GM18502 (cell line): ENCODE measurements around the gene KRT20.
"Not testable (repeated sequence)": the region's sequence is repeated elsewhere in the genome, so short reads cannot be mapped to it uniquely, and the experiment has no call there.

Experiments used
- ATAC-seq: cut with Tn5 transposase; IDR thresholded peaks from one replicate; pipeline ENCODE4 v1.9.1; 2021; ENCODE audit warnings: mild to moderate bottlenecking; ENCODE audit not compliant: unreplicated experiment, poor library complexity

The KRT20 gene

DNA sequence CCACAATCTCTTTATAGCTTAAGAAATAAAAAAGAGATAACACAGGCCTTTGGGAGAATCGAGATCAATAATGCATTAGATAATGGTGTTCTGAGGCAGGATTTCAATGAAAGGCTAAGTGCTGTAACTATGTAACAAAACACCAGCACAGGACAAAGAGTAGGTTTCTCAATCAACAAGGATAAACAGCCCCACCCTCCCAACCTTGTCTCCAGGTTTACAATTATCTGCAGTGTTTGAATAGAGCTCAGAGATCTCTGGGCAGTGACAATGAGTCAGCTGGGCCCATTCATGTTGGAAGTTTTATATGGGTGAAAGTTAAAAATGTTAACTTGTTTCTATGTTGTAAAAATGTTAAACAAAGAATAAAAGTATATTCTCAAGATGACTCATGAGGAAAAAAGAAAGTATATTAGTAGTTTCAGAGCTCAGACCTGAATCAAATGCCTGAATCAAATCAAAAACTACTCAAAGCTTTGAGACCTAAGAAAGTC lies 17.0 kb upstream of the KRT20 start:
- no peak for ATAC-seq

DNA sequence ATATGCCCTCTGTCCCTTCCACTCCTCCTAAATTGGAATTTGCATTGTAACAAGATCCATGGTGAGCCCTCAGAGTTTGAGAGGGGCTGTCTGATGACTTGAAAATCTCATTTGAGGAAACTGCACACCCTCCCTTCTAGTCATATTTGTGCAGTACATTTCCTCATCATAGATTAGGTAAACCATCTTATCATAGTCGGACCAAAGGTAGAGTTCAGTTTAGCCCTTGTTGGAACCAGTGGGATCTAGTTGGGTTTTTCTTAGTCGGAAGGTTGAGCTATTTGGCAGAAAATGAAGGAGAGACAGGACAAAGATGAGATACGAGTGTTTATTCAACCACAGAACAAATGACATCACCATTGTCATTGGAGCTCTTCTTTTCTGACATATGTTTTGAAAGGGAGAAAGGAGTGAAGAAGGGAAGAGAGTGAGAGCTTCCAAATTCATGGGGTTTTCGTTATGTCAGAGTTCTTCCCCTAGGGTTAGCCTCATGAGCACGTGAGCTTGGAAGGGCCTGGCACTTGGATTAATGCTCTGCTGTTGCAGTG lies 15.8 kb upstream of the KRT20 start:
- ATAC-seq = no peak

DNA sequence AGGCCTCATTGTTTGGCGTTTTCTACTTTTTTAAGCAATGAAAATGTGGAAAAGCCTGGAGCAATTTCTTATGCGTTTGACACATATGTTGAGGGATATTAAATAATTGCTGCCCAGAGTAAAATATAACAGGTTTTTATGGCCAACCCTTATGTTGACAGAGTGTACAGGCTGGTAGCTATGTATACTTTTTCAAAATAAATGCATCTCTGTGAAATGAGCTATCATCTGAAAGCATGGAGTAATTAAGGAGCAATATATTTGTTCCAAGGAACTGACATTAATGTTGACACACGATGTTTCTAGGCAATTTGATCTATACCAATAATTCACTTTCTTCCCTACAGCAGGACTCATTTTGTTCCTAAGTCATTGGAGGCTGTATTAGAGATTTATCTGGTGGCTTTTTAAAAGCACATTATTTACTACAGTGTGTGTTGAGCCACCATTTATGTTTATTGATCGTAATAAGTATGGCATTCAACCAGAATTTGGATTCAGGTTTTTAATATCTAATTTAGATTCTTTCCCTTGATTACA lies 11.9 kb upstream of the KRT20 start:
- ATAC-seq = no peak

DNA sequence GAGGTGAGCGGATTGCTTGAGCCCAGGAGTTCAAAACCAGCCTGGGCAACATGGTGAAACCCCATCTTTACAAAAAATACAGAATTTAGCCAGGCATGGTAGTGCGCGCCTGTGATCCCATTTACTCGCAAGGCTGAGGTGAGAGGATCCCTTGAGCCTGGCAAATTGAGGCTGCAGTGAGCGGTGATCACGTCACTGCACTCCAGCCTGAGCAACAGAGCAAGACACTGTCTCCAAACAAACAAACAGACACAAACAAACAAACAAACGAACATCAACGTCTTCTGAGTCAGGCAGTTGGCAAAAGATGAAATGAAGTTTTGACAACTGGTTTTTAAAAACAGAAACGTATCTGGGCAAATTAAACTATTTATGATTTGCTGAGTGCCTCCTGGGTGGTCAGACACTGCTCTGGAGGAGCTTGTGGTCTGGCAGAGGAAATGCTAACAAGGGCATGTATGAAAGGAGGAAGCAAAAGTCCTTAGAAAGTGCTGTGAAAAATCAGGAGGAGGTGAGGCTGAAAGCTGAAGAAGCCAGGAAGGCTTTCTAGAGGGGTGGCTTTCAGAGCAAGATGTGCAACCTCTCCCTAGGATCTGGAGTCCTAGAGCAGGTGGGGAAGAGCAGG lies 10.2 kb upstream of the KRT20 start:
- ATAC-seq = no peak

DNA sequence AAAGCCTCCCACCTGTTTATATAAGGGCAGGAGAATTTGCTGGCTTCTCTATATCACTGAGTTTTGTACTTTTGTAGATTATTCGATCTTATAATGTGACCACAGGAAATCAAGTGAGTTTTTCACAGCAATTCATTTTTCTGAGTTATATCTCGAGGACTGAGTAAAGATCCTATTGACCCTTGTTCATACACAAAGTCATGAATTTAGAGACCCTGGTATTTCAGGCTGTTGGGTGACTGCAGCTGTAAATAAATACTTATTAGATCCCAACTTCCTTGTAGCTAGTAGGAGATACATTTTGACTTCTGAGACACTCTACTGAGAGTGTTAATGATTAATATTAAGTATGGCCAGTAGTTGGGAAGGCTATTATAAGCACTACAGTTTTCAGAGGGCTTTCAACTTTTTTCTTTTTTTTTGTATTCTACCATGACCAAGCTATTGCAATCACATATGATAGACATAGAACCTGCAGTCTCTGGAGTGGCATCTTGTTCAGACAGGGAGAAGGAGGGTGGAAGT lies 3.2 kb upstream of the KRT20 start:
- no peak for ATAC-seq

DNA sequence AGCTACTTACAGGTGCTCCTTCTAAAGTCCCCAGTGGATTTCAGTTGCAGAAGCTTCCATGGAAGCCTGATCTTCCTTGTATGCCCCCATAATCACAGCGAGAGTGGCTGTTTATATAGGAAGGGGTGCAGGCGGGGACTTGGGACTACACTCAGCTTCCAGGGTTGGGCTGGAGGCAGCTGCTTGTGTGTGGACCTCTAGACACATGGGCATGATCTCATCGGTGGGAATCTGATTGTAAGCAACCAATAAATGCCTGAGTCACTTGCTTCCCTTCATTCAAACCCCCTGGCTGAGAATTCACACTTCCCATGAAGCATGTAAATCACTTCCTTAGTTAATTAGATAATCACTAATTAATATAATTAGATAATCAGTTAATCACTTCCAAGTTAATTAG lies 1.0 kb upstream of the KRT20 start:
- ATAC-seq = no peak

DNA sequence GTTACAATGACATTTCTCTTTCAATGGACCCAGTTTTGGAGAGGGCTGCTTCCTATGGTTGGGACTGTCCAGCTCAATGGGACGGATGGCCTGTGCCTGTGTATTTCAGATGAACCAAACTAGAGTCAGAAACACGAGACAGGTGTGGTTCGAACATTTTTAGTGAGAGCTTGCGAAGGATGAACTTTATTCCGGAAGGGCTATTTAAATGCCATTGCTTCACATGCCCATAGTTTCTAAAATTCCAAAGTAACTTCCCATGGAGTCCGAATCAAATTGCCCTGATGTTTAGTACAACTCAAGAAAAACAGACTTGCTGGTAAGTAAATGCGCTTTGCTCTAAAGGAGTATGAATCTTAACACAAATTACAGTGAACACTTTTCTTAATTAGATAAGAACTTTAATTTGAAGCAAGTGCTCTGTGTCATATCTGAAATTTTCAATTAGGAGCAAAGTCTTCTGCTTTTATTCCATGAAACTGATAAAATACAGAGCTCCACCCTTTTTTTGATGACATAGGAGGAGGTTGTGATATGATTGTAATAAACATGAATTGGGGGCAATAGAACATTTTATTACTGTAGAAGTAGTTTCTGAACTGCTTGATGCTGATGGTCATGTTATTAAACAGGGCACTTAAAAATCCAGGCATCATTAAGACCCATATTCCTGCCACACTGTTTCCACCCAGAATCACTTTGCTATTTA lies 1.3 kb downstream of the KRT20 start:
- ATAC-seq = no peak

DNA sequence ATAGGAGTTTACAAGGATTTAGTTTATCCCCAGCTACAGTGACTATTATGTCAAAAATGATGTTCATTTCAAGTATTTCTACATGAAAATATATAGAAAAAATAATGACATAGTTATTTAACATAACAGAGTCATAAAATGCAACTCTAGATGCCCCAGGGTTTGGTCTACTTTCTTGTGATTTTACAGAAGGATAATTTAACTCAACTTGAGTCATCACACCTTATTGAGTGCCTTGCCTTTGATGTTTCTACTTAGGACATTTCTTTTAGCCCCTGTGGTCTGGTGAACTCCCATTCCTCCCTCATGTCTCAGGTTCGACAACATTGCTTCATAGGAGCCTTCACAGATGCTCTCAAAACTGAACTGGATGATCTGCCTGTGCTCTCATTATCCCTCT lies 2.0 kb downstream of the KRT20 start:
- no peak for ATAC-seq

DNA sequence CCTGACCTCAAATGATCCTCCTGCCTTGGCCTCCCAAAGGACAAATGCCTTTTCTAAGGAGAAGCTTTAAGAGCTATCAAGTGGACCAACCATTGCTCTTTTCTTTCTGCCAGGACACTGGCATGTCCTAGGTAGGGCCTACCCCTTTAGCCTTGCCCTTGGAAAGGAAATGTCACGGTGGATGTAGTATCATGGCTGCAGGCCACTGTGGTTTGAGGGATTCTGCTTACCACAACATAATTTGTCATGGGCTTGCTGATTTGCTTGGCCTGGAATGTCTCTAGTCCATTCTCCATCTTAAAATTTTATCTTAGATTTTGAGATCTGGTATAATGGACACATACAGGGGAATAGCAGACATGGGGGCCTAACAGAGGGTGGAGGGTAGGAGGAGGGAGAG lies 6.0 kb downstream of the KRT20 start:
- ATAC-seq = no peak

DNA sequence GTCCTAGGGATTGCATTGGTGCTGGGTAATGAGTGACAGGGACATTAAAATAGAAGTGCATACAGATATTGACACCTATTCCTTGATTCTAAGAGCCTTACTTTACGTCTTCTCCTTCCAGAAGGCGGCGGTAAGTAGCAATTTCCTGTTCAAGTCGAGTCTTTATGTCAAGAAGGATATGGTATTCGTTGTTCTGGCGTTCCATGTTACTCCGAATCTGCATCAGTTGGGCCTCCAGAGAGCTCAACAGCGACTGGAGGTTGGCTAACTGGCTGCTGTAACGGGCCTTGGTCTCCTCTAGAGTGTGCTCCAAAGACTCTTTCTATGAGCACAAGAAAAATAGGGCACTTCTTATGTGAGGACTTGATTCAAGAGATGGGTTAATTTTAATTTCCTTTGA lies 7.0 kb downstream of the KRT20 start:
- no peak for ATAC-seq

DNA sequence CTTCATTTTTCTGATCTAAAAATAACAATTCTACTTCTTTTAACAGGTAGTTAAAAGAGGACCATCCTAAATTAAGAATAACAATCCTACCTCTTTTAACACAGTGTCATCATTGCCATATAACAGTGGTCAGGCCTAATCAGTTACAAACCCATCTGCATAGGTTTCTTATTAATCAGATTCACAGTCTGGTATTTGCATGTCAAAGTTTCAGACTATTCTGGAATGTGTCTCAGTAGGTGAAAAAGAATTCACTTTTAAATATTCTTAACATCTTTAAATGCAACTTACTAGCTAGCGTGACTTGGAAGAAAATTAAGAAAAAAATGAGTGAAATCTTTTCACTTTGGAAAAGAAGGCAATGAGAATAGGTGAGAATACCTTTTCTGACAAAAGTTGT lies 11.2 kb downstream of the KRT20 start:
- ATAC-seq = no peak

DNA sequence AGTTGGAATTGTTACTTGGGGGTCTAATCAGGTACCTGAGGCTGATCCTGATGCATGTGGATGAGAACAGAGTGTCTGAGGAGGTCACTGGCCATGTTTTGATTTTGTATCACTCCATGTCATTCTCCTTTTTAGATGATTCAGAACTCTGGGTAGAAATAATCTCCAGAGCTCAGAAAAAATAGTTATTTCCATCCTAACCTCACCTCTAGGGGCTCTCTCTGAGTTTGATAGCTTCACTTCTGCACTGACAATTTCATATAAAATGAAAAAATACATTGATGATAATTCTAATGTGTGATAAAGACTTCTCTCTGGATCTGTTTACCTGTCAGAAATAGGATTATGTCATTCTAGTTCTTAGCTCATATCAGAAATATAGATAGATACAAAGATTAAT lies 11.8 kb downstream of the KRT20 start:
- no peak for ATAC-seq

DNA sequence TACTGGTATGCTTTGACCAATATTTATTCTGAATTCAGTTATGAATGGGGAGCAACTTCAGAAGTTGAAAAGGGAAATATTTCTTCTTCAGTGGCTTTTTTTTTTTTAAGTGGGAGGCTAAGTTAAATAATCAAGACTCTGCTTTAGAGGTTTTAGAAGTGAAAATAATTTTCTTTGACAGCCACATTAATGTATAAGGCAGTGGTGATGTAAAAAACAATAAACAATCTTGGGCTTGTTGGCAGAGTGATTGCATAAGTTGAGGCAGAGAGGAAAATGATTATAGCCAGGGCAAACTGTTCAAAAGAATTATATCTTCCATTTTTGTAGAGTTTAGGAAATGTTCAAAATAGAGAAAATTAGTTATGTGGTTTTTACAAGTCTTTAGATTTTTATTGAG lies 12.6 kb downstream of the KRT20 start:
- no peak for ATAC-seq

DNA sequence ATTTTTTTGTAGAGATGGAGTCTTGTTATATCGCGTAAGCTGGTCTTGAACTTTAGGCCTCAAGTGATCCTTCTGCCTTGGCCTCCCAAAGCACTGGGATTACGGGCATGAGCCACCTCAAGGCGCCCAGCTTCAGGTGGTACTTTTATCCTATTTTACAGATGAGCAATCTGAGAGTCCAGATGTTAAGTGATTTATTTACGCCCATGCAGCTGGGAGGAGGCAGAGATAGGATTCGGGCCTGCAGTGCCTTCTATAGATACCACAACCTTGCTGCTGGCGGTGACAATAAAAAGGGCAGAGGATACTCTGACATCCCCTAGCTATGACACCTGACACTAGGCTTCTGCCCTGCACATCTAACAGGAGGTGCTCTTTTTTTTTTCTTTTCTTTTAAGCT lies 13.7 kb downstream of the KRT20 start:
- ATAC-seq = no peak

DNA sequence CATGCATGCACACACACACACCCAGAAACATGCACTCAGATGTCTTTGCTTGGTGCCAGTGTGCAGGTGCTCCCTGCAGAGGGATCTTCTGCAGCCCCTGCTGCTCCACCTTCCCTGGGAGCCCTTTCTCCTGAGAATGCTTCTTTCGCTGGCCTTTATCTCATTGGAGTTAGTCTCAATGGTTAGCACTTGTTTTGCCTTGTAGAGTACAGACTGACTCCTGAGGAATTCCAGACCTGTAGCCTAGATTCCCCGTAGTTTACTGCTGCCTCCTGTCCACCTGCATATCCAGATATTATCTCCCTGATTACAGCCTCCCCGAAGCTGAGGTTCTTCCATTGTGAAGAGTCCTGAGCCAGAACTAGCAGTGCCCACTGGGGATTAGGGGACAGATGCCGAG lies 14.9 kb downstream of the KRT20 start:
- ATAC-seq = no peak

DNA sequence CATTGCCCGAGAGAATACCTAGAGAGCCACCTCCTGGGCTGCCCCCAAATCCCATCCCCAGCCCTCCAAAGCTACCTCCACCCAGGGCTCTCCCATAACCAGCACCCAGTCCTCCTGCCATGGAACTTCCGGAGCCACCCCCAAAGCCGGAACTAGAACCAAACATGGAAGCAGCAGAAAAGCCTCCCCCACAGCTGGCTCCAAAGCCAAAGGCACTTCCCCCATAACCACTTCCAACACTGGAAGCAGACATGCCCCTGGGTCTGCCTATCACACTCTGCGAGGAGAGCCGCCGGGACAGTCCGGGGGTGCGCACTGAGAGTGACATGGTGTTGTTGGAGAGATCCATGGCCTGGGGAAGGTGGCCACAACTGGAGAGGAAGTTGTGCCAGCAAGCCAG lies 18.2 kb downstream of the KRT20 start, which contains the start of gene KRT12:
Gene KRT12 (minus strand): TSS at position 386 of the 400 bp plus-strand sequence. CDS start 37 bp downstream, at position 349.
- ATAC-seq = no peak

DNA sequence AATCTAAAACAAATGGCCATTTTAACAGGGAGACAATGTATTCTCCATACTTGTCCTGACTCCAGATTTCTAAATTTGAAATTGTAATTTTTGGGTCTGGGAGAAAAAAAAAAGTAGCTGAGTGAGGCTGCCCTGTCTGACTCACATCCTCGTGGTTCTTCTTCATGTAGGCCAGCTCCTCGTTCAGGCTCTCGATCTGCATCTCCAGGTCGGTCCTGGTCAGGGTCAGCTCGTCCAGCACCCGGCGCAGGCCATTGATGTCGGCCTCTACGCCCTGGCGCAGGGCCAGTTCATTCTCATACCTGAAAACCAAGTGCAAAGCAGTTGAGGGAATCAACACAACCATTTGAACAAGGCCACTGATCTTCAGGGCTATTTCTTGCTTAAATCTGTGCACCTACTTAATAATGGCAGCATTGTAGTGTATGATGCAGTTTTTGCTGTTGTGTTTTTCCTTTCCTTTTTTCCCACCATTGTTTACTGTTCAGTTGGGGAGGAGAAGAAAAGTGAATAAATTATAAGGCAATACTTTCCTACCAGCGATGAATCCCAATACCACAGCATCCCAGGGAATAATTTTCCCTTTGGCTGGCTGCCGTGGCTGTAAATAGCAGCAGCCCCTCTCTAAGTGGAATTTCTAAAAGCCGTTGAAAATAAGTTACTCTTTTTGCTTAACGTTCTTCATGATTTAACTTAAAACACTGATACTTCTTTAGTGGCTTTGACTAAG lies 20.2 kb downstream of the KRT20 start:
- no peak for ATAC-seq

DNA sequence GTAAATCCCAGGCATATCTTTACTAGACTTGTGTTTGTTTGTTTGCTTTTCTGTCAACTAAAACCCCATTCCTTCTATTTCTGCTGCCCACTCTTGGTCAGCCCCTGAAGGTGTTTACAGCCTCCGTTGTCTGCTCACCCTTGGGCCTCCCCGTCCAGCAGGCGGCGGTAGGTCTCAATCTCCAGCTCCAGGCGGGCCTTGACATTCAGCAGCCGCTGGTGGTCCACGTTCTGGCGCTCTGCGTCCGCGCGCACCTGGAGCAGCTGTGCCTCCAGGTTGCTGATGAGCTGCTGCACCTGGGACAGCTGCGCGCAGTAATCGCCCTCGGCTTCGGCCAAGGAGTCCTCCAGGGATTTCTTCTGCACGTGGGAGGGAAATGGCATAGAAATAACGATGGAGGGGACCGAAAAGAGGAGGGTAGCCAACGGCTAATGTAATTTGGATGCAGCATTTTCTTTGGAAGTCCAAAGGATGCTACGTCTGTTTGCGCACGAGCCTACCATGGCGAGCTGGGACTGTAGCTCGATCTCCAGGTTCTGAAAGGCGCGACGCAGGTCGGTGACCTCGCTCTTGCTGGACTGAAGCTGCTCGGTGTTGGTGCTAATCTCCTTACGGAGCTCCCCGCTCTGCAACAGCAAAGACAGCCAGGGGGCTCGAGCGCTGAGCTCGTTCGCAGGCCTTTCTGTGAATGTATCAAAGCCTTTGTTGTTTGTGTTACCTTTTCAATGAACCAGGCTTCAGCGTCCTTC lies 21.9 kb downstream of the KRT20 start:
- ATAC-seq = no peak

DNA sequence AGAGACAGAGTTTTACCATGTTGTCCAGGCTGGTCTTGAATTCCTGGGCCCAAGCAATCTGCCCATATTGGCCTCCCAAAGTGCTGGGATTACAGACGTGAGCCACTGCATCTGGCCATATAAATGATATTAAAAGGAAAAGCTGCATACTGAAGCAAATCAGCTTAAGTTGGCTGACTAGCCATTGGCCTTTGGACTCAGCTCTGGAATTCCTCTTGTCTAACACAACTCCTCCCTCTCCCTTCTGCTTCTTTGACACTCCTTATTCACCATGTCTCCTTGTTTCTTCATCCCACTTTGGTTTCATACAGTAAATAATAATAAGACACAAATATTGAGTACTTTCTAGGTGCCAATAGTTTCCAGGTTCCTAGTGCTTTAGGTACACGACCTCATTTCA lies 25.5 kb downstream of the KRT20 start:
- no peak for ATAC-seq

DNA sequence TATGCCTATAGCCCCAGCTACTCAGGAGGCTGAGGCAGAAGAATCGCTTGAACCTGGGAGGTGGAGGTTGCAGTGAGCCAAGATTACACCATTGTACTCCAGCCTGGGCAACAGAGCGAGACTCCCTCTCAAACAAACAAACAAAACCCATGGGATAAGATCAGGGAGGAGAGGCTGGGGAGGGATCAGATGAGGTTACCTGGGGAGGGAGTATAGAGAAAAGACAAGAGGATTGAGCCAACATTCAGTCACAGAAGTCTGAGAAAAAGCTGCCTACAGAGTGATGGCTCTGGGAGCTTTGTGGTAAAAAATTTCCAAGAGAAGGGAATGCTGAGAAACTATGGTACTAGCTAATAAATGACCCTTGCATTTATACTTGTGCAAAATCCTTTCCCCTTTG lies 26.4 kb downstream of the KRT20 start:
- not testable (repeated sequence) for ATAC-seq
